Ovary (tissue), 3 donors: Measurements from ENCODE around the gene PIK3R1.

Experiments used
- POLR2A ChIP-seq: fragments of 450-650 bp; IDR thresholded peaks from one replicate; pipeline ENCODE4 v1.6.1; 2017; ENCODE audit warnings: antibody characterized with exemption, mild to moderate bottlenecking, moderate library complexity
- TF ChIP-seq, protein P1 (sequence below), 3 donors: fragments of 450-650 bp in 2 of 3; fragments of 200-600 bp in 1 of 3; IDR thresholded peaks; one replicate each; pipeline versions ENCODE4 v1.5.1 to v1.8.0; 2016 to 2022; ENCODE audit warnings: antibody characterized with exemption in 3 of 3, mild to moderate bottlenecking in 1 of 3
- donor health status: DM: no; HTN: no; CAD: no.

DNA sequence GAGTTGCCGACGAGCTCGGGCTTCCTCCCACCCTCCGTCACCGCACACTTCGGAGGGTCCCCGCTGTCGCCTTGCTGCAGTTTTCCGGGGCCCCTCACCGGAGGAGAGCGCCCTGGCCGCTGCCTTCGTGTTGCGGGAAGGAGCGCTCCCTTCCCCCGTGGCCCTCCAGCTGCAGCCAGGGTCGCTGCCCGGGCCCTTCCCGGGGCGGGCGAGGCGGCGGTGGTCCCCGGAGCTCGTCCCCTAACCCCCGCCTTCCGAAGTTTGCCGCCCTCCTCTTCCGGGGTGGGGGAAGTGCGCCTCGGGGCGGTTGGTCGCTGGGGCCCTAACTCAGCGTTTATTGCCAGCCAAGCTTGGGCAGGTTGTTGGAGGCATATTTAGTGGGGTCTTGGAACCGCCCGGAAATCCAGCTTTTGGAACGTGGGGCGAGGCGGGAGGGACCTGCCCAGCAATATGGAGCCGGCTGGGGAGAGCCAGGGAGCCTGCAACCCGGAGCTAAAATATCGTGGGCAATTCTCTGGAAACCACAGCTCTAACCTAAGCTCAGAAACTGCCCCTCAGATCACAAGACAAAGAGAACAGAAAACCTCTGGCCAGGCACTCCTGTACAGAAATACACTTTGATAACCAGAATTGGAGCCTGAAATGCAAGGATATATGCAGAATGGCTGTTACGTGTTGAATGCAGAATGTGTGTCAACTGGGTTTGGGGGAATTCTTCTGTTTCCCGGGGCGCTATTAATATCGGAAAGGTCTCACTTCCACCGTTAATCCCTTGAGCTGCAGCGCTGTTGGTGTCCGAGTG, 890 bp downstream of the PIK3R1 start:
- TF ChIP-seq, protein P1, sequence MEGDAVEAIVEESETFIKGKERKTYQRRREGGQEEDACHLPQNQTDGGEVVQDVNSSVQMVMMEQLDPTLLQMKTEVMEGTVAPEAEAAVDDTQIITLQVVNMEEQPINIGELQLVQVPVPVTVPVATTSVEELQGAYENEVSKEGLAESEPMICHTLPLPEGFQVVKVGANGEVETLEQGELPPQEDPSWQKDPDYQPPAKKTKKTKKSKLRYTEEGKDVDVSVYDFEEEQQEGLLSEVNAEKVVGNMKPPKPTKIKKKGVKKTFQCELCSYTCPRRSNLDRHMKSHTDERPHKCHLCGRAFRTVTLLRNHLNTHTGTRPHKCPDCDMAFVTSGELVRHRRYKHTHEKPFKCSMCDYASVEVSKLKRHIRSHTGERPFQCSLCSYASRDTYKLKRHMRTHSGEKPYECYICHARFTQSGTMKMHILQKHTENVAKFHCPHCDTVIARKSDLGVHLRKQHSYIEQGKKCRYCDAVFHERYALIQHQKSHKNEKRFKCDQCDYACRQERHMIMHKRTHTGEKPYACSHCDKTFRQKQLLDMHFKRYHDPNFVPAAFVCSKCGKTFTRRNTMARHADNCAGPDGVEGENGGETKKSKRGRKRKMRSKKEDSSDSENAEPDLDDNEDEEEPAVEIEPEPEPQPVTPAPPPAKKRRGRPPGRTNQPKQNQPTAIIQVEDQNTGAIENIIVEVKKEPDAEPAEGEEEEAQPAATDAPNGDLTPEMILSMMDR (IDR thresholded peaks at IDR 0.05) = no peak
- no peak for TF ChIP-seq POLR2A
